TTC549 (cell line): ENCODE data around the gene PDE6D.
"Not testable (repeated sequence)": the region's sequence is repeated elsewhere in the genome, so short reads cannot be mapped to it uniquely, and the experiment has no call there.

Experiments
- FAIRE-seq: peaks from 2 replicates; lab custom pipeline; 2012; peaks lifted over from hg19 to GRCh38; lab: Jason Lieb, UNC

PDE6D gene

DNA sequence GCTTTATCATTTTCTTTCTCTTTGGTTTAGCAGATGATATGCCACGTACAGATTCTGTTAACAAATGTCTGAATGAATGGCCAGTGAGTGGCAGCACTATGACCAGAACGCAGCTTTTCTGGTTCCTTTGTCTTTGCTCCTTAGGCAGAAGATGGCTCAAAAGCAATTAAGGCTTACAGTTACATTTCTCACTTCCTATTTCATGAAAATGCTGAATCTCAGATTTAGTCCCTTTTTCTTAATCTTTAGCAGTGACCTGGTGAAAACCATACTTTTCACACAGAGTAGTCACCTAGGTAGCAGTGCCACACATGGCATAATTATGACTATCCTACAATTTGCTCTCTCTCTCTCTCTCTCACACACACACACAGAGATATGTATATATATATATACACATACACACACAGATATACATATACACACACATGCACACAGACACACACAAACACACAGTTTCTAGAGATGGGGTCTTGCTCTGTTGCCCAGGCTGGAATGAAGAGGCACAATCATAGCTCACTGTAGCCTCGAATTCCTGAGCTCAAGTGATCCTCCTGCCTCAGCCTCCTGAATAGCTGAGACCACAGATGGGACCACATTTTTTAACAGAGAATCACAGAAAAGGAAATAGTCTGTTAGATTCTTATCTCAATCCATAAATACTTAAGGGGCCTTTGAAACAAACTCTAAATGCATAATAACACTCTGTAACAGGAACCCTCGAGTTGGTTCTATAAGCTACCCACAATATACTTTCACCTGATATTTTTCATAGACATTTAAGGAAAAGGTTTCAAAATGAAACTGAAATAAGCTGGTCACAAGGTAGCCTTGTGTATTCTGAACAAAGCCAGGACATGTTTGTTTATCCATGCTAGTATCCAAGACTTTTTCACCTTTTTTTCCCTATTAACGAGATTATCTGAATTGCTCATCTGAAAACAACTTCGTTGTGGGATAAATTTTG lies 11.6 kb downstream of the PDE6D start:
- no peak for FAIRE-seq

DNA sequence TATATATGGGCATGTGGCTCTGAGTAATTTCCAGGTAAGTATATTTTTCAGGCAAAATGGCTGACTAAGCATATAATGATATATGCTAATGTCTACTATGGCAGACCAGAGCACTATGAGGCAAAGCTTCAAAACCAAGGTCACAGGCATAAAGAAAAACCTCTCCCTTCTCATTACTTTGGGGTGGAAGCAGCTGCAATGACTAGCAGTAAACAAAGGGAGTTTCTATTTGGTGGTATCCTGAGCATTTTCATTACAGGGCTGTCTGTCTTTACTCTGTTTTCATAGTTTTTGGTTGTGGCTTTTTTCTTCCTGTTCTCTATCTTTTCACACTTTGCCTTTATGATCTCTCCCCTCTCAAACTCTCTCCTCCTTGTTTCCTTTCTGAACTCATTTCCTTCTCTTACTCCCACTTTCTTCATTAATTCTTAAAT lies 15.6 kb downstream of the PDE6D start:
- FAIRE-seq, result no peak

DNA sequence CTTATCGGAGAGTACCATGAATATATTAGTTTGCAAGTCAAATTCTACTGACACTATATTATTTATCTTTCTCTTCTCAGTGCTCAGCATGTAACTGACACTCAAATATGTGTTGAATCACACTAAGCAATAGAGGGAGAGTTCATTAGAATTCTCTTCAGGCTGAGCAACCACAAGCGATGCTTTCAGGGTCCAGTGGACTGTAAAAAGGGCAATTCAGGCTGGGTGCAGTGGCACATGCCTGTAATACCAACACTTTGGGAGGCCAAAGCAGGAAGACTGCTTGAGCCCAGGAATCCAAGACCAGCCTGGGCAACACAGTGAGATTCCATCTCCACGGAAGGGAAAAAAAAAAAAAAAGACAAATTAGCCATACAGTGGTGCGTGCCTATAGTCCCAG lies 16.3 kb downstream of the PDE6D start:
- no peak for FAIRE-seq

DNA sequence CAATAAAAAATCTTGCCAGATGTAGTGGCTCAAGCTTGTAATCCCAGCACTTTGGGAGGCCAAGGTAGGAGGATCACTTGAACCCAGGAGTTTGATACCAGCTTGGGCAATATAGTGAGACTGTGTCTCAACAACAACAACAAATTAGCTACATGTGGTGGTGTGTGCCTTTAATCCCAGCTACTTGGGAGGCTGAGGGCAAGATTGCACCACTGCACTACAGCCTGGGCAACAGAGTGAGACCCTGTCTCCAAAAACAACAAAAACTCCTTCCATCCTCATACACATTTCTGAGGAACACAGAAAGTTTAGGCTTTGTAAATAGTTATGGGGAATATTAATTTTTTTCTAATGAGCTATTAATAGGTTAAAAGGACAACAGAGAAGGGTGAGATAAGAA lies 17.0 kb downstream of the PDE6D start:
- no peak for FAIRE-seq

DNA sequence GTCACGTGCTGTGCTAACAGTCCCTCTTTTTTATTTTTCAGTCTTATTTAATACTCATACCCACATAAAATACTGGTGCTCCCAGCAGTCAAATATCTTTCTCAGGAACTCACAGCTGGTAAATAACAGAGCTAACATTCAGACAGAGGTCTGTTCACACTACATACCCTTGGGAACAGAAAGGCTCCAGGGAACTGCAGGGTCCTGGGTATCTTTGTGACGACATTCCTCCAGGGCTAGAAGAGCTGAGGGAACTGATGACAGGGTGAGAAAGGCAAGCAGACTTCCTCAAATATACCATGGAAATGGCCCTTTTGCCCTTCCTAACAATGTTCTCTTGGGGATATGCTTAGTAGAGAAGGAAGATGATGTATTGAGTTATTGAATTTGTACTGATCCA lies 19.3 kb downstream of the PDE6D start:
- no peak for FAIRE-seq

DNA sequence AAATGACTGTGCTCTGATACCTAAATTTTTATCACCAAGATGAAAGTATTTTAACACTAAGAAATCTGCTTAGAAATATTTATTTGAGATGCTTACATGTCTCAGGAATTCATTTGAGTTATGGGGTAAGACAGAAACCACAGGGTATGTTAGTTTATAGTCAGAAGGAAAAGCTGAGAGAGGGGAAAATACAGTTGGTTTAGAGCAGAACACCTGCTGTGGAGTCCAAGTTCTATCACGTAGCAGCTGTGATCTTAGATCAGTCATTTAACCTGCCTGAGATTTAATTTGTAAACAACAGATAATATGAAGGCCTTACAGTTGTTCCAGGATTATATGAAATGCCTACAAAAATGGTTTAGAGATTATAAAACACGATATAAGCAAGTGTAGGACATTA lies 29.0 kb downstream of the PDE6D start:
- FAIRE-seq, result no peak

DNA sequence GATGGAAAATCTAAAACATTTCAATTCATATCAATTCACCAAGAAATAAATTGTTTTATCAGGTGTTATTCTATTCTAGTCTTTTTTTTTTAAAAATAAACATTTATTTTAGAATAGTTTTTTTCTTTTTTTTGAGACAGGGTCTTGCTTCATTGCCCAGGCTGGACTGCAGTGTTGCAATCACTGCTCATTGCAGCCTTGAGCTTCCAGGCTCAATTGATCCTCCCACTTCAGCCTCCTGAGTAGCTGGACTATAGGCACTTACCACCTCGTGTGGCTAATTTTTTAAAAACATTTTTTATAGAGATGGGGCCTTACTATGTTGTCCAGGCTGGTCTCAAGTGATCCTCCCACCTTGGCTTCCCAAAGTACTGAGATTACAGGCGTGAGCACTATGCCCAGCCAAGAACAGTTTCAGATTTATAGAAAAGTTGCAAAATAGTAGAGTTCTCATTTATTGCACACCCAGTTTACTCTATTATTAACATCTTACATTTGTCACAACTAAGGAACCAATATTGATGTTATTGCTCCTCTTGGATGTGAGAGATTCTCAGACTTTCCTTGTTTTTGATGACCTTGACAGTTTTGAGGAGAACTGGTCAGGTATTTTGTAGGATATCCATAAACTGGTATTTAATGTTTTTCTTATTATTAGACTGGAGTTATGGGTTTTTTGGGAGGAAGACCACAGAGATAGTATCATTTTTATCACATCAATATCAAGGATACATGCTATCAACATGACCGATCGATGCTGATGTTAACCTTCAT lies 29.9 kb downstream of the PDE6D start:
- no peak for FAIRE-seq

DNA sequence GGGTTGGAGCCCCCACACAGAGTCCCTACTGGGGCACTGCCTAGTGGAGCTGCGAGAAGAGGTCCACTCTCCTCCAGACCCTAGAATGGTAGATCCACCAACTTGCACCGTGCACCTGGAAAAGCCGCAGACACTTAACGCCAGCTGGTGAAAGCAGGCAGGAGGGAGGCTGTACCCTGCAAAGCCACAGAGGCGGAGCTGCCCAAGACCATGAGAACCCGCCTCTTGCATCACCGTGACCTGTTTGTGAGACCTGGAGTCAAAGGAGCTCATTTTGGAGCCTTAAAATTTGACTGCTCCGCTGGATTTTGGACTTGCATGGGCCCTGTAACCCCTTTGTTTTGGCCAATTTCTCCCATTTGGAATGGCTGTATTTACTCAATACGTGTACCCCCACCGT lies 32.1 kb downstream of the PDE6D start:
- FAIRE-seq, result not testable (repeated sequence)

DNA sequence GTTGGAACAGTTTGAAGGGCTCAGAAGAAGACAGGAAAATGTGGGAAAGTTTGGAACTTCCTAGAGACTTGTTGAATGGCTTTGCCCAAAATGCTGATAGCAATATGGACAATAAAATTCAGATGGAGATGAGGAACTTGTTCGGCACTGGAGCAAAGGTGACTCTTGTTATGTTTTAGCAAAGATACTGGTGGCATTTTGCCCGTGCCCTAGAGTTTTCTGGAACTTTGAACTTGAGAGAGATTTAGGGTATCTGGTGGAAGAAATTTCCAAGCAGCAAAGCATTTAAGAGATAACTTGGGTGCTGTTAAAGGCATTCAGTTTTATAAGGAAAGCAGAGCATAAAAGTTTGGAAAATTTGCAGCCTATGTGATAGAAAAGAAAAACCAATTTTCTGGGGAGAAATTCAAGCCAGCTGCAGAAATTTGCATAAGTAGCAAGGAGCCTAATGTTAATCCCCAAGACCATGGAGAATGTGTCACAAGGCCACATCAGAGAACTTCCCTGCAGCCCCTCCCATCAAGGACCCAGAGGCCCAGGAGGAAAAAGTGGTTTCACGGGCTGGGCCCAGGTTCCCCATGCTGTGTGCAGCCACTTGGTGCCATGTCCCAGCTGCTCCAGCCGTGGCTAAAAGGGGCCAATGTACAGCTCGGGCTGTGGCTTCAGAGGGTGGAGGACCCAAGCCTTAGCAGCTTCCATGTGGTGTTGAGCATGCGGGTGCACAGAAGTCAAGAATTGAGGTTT lies 32.8 kb downstream of the PDE6D start:
- FAIRE-seq, result not testable (repeated sequence)

DNA sequence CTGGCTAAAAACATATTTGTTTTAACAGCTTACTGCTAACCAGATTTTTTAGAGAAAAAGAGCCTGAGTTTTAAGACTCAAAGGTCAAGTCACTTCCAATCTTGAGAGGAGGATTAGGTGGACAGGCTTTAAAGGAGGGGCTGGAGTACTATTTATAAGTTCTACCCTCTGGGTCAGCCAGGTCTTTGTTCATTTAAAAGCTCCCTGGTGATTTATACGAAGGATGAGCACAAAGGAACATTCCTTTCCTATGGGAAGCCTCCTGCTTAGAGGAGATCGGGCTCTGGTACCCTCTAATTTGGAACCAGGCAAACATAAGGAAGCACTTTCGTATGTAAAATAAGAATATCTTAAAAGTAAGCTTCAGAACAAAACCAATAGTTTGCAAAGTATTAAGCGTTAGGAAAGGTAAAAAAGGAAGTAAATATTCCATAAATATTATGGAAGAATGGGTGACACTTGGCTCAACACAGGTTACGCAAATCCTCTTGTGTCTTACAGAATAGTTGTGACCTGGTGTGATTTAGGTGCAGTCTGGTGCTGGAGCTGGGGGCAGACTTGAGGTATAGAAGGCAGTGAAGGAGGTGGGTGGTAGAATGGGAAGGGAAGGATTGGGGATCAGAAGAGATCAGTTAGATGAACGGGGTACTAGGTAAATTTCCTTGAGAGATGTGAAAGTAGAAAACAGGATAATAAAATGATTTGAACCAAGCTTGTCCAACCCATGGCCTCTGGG lies 35.6 kb downstream of the PDE6D start:
- no peak for FAIRE-seq

DNA sequence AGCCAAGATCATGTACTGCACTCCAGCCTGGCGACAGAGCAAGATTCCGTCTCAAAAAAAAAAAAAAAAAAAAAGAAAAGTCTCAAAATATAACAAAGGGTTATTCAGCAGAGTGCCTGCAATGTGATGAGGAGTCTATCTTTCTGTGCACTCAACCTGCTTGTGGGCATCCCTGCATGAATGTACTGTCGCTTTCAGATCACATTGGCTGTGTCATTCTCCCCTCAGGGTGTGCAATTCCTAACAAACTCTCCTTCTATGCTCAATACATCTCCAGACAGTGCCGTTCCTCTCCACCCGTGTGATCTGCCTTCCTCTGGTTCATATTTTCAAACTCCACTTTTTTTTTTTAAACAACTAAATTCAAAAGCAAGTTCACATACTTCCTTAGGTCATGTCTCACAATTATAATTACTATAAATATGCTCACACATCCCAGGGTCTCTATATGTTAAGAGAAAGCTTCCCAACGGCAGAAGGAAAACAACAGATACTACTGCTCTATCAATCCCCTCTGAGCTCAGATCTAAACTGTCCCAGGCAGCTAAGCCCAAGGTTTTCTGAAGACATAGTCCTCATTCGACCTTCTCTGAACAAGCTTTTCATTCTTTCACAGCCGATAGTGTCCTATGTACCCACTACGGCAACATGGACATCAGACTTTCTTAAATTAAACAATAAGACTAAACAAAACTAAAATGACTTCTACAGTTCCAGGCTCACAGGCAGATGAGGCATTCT lies 37.5 kb downstream of the PDE6D start:
- FAIRE-seq, result no peak

DNA sequence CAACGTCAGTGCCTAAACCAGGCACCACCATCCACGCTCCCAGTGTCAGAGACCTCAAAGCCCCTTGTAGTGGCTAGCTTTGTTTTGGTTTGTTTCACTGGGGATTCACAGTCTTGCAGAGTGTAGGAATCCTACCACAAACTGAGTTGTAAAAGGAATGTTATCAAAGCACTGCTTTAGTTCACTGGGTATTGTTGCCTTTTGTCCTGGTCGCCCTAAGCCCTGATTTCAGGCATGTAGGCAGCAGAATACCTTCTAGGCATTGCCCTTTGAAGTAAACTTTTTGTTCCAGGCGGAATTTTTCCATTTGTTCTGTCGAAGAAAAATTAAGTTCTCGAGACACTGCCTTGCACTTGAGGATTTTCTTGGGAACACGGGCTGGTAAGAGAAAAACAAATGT lies 43.3 kb downstream of the PDE6D start:
- no peak for FAIRE-seq

DNA sequence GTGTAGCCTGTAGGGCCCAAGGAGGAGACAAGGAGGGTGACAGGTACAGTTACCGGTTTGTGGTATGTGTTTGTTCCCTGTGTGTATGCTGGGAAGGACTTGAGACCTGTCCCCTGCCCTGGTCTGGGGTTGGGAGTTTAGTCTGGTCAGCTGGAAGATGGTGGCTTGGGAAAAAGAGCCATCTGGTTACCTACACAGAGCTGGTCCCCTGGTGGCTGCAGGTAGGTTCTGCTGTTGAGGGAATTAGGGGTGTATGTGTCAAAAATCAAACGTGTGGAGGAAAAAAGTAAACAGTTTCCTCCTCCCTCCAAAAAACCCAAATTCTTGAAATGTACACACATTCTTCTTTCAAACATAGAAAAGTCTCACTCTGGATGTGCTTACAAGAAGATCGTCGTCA lies 48.5 kb downstream of the PDE6D start:
- FAIRE-seq, result no peak

DNA sequence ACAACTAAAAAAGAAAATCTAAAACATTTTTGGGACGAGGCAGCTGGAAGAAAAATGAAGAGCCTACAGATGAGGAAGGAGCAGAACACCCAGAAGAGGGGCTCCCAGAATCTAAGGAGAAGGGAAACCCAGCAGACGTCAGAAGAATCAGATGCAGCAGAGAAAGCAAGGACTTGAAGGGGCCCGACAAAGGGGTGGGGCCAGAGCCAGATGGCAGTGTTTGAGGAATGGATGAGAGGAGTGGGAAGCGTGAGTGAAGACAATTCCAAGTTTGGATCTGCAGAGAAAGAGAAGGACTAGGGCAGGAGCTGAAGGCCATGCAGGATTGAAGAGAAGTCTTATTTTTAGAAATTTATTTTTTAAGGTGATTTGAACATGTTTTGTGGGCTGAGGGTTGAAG lies 53.5 kb downstream of the PDE6D start:
- FAIRE-seq, result no peak

DNA sequence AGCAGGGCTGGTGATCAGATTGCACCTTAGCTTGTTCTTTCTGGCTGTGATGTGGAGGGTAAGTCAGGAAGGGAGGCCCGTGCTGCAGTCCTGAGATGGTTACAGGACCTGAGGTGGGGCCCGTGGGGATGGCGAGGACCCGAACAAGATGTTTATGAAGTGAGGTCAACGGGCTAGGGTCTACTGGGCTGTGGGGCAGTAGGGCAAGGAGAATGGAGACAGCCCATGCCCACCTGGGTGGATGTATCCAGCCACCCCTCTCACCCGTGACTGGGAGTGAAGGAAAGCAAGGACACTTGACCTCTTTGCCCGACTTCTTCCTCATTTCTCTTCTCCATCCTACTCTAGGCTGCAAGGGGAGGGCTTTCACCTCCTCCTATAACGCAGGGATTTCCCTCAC lies 54.8 kb downstream of the PDE6D start:
- FAIRE-seq, result no peak

DNA sequence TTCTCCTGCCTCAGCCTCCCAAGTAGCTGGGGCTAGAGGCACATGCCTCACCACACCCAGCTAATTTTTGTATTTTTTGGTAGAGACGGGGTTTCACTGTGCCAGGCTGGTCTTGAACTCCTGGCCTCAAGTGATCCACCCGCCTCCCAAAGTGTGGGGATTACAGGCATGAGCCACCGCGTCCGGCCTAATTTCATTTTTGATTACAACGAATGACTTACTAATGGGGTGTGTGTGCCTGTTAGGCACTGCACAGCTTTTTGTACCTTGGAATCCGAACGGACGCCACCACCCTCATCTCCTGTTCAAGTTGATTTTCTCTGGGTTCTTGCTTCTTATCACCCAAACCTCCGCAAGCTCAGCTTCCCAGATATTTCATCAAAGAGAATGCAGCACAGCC lies 55.6 kb downstream of the PDE6D start:
- FAIRE-seq, result no peak

DNA sequence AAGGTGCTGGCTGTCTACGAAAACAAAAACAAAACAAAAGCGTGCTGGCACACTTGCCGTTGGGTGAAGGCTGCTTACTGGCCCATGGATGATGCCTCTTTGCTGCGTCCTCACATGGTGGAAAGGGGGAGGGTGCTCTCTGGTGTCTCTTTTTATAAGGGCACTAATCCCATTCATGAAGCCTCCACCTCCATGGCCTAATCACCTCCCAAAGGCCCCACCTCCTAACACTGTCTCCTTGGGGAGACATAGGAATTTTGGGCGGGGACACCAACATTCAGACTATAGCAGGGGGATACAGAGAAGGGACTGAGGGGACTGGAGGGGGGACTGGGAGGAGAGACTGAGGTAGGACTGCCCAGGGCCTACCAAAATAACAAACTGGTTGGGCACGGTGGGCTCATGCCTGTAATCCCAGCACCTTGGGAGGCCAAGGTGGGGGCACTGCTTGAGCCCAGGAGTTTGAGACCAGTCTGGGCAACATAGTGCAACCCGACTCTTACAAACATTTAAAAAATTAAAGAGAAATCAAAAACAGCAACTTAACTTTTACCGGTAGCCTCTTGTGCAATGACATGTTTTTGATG lies 58.3 kb downstream of the PDE6D start:
- no peak for FAIRE-seq

DNA sequence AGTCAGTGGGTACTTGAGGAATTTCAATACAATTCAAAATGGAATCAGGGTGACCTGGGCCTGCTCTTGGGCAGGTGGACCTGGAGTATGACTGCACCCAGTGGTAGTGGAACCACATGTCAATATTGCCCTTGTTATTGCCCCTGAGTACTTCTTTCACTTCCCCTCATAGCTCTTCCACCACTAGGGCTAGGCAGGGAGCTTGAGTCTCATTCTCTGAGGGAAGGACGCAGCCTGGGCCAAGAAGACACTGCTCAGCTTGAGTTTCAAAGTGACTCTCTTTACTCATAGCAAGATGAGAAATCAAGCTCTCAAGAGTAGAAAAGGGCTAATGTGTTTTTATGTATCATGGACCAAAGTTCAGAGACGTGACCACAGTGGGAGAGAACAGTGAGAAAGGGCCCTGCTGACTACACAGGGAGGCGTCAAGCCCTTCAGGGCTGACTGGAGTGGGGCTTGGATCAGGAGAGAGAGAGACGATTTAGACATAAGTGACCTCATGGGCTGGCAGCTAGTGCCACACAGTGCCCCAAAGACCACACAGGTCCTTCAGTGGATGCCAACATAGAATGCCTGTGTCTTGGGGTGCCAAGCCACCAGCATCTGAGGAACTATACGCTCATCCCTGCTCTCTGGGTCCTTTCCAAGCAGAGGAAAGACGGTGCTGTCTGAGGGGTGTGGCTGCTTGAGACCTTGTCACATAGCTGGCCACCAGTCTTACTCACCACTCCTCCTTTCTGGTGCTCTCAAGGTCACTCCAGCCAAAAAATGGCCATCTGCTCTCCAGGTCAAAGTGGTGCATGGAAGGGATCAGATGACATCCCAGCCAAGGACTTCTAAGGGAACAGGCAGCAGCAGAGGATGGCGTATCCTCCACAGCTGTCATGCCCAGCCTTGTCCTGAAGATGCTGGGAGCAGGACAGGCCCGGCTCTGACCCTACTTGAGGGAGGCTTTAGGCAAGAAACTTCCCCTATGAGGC lies 59.8 kb downstream of the PDE6D start:
- no peak for FAIRE-seq

DNA sequence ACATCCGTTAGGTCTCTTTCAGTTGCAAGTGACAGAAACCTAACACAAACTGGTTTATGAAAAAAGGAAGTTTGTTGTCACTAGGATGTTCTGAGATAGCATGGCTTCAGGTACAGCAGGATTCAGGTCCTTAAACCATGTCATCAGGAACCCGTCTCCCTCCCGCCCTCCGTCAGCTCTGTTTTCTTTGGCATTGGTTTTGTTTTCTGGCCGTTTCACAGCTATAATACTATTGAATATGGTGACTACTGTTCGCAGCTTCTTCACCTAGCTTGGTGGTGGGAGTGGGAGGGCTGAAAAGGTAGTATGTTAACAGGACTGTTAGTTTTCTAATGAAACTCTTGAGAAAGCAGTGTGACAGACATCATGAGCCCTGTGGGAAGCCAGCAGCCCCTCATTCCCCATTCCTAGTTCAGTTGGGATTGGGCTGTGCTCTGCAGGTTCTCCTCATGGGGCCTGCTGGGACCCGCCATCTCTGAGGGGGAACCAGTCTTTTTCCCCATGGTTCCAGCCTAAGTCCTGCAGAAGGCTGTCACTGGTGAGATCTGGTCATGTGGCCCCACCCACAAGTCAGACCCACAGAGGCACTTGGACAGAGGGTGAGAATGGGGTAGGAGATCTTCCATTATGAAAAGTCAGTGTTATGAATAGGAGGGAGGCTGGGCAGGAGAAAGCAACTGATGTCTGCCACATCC lies 60.6 kb downstream of the PDE6D start:
- no peak for FAIRE-seq
